Measurements from ENCODE around the gene SAP30.
A peak's percentile ranks its signal among the peaks of the same experiment; 100 is the strongest.

Gene SAP30, protein sequence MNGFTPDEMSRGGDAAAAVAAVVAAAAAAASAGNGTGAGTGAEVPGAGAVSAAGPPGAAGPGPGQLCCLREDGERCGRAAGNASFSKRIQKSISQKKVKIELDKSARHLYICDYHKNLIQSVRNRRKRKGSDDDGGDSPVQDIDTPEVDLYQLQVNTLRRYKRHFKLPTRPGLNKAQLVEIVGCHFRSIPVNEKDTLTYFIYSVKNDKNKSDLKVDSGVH

DNA sequence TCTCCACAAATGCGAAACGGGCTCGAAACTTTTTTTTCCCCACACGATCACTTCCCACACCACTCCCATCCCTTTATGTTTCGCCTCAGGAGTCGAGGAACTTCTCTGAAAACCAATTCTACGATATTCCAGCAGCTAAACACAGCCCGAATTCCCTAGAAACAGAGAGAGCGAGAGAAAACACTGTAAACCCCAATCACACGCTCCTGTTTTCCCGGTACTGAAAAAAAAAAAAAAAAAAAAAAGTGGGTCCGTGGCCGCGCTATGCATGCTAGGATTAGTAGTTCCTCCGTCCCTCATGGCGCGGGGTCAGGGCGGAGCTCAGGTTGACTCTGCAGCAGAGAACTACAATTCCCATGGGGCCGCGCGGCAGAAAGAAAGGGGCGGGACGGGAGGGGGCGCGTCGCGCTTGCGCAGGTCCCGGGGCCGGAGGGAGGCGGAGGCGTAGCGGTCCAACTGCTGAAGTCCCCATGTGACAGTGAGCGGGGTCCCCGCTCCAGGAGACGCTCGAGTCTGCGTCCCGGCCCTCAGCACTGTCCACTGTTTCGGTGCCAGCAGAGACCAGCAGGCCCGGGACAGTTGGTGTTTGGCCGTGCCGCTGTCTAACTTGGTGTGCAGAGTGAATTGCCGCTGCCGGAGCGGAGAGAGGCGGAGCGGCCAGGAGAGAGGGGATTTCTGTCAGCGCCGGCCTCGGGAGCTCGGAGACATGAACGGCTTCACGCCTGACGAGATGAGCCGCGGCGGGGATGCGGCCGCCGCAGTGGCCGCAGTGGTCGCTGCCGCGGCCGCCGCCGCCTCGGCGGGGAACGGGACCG lies at the start of gene SAP30:
Gene SAP30, plus strand, starts transcription at position 478 of the 815 bp plus-strand sequence. Its CDS starts 229 bp downstream, at position 707.
- DNase-seq (ENCODE audit: low read depth): peak; percentile 84

DNA sequence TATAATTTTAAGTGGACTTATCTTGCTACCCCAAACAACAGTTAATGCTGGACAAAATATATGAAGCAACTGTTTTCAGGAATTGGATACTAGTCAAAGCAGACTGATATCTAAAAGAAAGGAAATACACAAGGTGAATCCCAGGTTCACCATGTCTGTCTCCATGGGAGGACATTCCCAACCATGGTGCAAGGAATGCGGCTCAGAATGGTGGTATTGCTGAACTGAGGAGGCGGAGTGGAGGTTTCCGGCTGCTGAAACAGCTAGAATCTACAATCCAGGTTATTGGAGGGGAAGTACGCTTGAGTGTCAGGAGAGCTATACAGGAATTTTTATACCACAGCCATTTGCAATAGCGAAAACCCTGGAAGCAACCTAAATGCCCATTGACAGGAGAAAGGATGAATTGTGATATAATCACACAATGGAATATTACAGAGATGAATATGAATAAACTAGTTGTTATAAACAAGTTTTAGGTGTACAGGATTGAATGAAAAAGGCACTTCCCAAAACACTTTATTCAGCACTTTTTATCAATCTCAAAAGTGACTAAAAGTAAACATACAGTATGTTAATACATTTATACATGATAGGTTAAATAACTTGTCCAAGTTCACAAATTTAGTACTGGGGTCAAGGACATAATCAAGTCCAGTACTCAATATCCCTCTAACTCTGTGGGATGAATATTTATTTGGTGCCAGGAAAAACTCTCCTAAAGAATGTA lies 45.6 kb upstream of the SAP30 start:
- no peak for DNase-seq (ENCODE audit: low read depth)

DNA sequence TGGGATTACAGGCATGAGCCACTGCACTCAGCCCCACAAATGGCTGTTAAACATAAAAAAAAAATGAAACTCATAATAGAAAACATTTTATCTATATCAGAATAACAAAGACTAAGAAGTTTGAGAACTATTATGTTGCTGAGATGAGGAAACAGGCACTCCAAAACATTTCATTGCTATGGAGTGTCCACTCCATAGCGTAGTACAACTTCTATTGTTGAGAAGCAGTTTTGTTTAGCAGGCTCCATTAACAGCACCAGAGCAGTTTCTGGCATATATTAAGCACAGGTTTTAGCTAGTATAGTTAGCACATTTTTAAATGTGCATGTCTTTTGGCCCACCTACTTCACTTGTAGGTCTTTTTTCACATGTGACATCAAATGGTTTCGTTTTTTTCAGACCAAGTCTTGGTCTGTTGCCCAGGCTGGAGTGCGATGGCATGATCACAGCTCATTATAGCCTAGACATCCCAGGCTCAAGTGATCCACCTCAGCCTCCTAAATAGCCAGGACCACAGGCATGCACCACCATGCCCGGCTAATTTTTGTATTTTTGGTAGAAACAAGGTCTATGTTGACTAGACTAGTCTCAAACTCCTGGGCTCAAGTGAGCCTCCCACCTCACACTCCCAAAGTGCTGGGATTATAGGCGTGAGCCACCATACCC lies 42.4 kb upstream of the SAP30 start:
- no peak for DNase-seq (ENCODE audit: low read depth)

DNA sequence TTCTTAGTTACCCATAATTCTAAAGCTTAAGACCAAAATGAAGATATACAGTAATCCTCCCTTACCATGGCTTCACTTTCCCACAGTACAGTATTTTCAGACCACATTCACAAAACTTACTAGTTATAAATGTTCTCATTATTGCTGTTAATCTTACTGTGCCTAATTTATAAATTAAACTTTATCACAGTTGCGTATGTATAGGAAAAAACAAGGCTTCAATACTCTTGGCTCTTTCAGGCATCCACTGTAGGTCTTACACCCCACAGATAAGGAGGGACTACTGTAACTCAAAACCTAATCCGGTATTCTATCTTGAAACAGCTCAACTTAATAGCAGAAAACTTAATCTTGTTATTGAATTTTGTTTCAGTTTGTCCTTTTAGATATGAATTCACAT lies 40.2 kb upstream of the SAP30 start:
- DNase-seq (ENCODE audit: low read depth): no peak

DNA sequence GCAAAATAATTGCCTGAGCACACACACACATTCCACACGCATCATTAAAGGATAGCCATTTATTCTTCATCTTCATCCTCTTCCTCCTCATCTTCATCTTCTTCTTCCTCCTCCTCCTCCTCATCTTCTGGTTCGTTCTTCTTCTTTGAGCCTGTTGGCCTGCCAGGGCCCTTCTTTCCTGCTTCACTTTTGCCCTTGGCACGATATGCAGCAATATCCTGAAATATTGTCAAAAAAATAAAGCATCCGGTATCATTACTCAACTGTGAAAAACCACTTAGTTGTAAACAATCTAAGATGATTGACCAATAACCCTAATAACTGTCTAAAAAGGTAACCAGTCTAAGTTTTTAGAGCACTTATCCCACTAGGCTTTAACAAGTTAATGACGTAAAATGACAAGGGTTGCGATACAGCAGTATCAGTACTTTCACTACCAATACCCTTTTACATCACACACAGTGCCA lies 38.7 kb upstream of the SAP30 start:
- no peak for DNase-seq (ENCODE audit: low read depth)

DNA sequence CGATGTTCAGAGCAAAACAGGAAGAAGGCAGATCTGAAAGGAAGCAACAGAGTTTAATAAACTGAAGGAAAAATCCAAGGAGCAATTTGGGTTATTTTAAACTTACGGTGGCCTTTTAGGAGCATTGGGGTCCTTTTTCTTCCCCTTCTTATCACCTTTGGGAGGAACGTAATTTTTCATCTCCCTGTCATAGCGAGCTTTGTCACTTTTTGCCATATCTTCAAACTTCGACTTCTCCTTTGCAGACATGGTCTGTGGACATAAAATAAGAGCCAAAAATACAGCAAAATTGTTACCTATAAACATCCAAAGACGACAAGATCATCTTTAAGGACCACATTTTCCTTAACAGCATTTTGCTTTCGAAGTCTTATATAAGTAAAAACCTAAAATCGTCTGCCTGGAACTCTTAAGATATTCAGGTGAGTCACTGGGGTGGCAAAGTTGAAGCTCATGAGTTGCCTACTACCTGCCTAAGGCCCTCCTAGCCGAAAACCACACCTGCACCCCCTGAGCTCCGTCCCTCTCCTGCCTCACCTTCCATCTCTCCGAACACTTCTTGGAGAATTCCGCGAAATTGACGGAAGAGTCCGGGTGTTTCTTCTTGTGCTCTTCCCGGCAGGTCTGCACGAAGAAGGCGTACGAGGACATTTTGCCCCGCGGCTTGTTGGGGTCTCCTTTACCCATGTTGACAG lies 37.6 kb upstream of the SAP30 start:
- DNase-seq (ENCODE audit: low read depth): no peak

DNA sequence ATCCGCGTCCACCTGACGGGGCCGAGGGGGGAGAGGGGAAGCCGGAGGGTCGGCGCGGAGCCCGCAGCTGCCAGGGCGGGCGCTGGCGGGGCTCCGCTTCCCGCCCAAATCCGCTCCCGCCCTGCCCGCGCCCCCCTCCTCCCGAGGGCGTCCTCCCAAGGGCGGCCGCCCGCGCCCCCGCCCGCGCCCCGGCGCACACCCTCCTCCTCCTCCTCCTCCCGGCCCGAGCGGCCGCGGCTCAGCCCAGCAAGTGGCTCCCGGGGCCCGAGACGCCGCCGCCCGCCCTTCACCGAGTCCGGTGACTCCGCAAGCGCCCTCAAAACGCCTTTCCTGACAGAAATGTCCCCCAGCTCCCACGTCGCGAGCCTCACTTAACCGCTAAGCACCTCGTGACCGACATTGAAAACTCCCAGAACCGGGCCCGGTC lies 37.1 kb upstream of the SAP30 start:
- no peak for DNase-seq (ENCODE audit: low read depth)

DNA sequence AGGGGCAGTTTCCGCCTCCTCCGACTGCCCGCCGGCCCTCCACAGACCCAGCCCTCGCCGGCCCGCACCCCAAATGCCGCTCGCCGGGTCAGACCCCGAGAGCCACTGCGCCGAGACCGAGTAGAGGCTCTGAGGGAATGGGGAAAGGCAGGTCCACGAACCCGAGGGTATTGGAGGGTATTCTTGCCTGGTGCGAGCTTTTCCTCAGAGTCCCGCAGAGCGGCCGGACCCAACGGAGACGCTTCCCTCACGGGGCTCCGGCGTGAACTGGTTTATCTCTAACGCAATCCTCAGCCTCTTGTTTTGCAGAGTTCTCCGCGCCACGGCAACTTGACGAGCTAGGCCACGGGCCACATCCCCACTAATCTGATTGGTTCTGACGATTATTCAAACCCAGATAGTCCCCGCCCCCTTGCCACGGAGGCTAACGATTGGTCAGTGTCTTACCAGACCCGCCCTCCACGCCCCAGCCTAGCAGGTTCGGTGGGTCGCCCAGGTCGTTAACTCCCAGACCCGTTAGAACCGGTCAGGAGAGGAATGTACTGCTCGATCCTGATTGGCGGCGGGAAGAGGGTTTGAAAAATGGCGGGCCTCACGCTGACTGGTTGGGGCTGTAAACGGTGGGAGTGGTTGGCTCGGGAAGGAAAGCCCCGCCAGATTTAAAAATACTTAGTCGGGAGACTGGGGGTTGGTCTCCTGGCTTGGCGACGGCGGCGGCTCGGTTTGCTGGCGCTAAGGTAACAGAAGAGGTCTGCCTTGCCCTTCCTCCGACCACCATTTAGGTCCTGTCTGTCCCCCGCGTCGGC lies 36.5 kb upstream of the SAP30 start, which contains the start of gene HMGB2:
Gene HMGB2, minus strand, starts transcription at position 274 of the 806 bp plus-strand sequence. CDS start 709 bp downstream, outside the sequence.
- peak; percentile 99 for DNase-seq (ENCODE audit: low read depth)

DNA sequence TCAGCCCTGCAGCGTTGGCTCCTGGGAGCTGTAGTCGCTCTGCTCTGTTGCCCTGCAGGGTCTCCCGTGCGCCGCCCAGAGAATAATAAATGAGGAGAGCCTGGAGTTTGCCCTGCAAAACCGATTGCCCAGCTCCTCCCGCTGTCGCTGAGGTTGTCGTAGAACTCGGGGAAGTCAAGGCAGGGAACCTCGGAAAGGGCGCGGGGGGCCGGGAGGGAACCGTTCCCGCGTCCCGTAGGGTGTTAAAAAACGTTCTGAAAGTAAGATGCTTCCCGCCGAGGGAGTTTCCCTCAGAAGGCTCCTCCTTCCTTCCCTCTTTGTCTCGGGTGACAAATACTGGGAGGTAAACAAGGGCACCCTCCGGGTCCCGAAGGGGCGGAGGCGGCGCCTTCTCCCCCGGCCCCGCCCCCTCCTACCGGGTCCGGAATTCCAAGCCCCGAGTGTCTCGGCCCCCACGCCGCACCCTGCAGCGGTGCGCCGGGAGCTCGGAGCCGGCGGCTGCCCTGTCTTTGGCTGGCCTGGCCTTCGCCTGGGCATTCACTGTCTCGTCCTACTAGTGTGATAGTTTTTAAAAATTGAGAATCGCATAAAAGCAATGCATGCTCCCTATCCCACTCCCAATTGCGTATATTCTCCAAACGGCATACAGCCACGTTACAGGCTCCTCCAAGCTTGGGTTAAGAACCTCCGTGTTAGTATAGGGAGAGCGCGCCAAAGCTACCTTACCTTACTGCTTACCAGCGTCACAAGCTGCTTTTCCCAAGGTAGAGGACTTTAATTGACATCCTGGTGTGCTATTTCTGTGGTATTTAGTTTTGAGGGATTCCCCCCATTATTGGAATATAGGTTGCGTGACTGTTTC lies 35.6 kb upstream of the SAP30 start:
- DNase-seq (ENCODE audit: low read depth): peak; percentile 52

DNA sequence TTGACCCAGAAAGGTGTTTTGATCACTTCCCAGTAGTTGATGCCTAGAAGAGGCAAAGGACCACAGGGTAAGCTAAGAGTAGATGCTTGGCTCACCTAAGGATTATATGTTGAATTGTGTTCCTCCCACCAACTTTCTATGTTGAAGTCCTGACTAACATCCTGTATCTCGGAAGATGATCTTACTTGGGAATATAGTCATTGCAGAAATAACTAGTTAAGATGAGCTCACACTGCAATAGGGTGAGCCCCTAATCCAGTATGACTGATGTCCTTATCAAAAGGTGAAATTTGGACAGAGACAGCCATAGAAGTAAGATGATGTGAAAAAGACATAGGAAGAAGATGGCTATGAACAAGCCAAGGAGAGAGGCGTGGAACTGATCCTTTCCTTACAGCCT lies 33.3 kb upstream of the SAP30 start:
- DNase-seq (ENCODE audit: low read depth): no peak

DNA sequence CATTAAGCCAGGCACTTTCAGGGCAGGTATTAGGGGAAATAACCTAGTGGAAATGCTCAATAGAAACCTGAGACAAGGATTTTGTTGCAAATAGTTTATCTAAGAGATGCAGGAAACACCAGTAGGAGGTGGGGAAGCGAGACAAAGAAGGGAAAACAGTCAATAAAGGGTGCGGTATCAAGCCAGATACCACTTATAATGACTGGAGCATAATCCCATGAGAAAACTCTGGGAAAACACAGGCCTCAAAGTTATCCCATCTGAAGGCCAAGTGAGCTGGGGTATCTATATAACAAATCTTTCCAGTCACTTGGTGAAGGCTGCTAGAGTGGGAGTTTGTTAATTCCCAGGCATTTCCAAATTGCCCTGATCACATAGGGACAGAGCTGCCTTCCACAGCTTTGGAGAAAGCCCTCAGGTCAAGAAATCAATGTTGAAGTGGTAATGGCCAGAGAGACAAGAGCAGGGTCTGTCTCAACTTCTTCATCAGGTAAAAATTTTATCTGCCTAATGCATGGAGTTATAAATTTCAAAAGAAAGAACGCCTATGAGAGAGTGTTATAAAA lies 26.8 kb upstream of the SAP30 start:
- DNase-seq (ENCODE audit: low read depth): no peak

DNA sequence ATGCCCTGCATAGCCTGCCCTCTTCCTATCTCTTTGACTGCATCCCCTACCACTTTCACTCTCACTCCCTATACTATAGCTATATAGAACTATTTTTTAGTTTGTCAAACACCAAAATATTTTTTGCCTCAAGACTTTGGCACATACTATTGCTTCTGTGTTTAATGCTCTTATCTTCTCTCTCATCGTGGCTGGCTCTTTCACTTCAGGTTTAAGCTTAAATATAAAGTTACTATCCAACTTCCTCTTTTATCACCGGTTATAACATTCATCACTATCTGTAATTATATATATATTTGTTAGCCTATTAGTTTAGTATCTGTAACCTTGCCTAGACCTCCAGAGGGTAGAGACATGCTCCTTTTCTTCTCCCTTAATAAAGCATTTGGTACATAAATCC lies 25.1 kb upstream of the SAP30 start:
- no peak for DNase-seq (ENCODE audit: low read depth)

DNA sequence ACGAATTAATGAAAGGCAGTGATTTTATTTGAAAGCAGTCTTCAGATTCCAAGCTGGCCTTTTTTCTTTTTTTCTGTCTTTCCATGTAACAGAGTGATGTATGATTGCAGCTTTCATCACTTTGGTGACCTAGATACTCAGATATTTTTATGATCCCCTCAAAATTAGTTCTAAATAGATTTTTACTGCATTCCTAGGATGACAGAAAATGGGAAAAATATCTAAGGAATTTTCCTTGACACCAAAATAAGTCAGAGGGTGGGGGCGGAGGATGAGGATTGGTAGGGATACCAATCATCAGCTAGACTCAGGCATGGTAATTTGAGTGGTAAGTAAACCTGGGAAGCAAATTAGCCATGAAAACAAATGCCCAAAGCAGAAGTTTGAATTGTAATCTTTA lies 24.7 kb upstream of the SAP30 start:
- no peak for DNase-seq (ENCODE audit: low read depth)

DNA sequence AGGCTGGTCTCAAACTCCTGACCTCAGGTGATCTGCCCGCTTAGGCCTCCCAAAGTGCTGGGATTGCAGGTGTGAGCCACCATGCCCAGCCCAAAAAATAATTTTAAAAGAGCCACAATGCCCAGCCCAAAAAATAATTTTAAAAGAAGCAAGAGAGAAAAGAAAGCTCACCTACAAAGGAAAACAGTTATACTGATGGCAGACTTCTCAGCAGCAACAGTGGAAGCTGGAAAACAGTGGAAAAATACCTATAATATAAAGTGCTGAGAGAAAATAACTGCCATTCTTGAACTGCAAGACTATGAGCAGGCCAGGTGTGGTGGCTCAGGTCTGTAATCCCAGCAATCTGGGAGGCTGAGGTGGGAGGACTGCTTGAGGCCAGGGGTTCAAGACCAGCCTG lies 23.3 kb upstream of the SAP30 start:
- no peak for DNase-seq (ENCODE audit: low read depth)

DNA sequence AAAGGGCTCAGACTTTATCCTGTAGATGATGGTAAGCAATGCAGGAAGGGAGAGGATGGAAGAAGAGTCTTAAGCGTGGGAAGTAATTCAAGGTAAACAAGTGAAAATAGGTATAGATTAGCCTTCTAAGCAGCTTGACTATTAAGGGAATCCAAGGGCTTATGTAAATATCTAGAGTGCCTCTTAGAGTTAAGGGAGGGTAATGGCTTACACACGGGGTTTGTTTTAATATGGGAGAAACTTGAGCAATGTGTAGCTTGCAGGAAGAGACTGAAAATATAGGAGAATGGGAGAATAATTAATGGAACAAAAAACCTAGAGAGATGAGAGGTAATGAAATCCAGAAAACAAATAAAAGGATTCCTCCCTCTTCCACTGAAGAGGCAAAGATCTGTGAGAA lies 12.8 kb upstream of the SAP30 start:
- DNase-seq (ENCODE audit: low read depth): no peak

DNA sequence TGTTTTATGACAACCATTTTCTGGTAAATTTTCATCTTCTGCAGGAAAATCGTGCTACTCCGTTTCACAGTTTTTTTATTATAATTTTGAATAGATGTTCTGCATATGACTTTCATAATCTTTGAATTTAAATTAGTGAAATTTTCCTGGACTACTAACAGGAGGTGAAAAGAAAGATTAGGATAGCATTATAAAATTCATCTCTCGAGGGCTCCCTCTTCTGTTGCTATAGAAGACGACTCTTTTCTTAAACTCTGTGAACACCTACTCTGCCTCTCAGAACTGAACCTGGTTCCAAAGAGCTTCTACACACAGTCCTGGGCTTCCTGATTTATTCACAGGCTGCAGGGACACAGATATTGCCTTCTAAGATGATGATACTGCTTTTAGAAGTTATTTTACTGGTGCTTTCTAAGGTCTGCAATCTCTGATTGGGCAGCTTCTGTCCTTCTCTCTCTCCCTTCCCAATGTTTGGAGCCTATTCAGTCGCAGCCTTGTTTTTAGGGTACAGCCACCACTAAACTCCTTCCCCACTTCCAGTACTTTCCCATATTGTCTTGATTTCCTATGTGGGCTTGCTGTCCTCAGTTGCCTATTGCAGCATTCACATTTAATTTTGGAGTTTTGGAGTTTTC lies 10.1 kb upstream of the SAP30 start:
- no peak for DNase-seq (ENCODE audit: low read depth)

DNA sequence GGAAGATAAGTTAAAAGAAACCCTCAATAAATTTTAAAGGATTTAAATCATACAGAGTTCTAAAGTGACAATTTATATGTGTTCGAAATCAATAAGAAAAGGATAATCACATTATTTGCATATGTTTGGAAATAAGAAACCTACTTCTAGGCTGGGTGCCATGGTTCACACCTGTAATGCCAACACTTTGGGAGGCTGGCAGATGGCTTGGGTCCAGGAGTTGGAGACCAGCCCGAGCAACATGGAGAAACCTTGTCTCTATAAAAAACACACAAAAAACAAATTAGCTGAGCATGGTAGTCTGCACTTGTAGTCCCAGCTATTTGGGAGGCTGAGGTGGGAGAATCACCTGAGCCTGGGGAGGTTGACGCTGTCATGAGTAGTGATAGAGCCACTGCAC lies 8.1 kb upstream of the SAP30 start:
- no peak for DNase-seq (ENCODE audit: low read depth)

DNA sequence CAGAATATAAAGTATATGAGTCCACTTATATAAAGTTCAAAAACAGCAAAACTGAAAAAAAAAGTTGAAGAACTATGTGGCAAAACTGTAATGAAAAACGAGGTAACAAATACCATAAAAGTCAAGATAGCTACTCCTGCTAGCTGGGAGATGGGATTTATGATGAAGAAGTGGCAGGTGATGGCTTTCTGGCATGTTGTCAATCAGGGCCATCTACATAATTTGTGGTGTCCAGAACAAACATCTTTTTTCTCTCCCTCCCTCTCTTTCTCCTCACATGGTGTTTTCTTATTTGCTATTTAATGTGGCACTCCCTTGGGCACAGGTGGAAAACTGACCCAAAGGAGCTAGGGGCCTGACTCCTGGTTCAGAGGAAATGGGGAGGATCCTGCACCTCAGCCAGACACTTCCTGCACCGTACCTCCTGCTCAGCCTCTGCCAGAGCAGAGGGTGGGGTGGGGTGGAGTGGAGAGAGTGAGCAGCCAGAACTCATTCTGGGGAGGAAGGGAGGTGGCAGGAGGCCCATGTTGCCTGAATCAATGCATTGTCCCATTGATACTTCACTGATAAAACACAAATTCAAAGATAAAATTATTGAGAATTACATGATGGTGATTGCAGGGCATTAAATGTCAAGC lies 5.3 kb upstream of the SAP30 start:
- DNase-seq (ENCODE audit: low read depth): no peak
